HG03066 (cell line): ENCODE measurements around the gene LGALS1.

Experiments
- ATAC-seq: cut with Tn5 transposase; IDR thresholded peaks from one replicate; pipeline ENCODE4 v1.9.1; 2021; ENCODE audit warnings: low read depth; ENCODE audit not compliant: unreplicated experiment

LGALS1 gene

DNA sequence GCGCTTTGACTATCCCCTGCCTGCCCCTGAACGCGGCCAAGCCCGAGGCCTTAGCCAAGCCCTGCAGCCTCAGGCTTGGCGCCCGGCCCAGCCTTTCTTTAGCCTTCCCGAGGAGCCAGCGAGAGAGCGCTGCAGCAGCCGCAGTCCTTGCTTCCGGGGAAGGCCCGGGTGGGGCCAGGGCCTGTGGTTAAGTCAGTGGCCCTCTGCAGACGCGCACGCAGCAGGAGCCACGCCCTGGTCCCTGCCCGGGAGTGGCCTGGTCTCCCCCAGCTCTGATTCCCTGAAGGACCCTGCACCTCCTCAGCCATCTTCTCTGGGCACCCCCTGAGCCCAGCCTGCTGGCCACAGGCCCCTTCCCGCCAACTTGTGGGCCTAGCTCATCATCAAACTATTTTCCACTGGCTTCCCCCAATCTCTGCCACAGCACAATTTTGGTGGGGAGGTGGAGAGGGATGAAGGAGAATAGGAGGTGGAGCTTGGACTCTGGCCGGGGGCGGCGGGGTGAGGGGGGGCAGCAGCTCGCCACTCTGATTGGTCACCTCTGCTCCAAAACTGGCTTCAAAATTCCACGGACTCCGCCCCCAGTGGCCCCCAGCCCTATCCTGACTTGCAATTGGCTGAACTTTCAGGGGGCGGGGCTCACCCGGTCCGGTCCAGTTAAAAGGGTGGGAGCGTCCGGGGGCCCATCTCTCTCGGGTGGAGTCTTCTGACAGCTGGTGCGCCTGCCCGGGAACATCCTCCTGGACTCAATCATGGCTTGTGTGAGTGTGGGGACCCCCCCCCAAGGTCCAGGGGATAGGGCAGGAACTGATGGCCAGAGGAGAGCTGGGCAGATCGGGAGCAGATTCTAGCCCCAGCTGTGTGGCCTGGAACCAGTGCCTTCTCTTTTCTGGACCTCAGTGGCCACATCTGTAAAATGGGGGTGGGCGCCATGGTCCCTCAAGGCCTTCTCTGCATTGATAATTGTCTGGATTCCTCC is at the start of gene LGALS1:
TSS of gene LGALS1 (plus strand) at position 686 of the 979 bp plus-strand sequence. CDS start at position 753, 67 bp downstream.
- peak; percentile 40 for ATAC-seq

DNA sequence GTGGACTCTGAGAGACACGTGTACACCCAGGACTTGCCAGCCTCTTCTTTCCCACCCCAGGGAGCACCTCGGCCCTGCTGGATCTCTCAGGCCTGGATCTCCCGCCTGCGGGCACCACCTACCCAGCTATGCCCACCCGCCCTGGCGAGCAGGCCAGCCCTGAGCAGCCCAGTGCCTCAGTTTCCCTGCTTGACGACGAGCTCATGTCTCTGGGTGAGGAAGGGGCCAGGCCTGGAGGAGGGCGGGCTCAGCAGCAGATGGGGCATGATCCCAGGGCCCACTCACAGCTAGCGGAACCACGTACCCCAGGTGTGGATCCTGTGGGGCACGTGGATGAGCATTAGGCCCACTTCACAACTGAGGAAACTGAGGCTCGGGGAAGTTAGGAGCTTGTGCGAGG is 49.7 kb upstream of the LGALS1 start:
- ATAC-seq: no peak

DNA sequence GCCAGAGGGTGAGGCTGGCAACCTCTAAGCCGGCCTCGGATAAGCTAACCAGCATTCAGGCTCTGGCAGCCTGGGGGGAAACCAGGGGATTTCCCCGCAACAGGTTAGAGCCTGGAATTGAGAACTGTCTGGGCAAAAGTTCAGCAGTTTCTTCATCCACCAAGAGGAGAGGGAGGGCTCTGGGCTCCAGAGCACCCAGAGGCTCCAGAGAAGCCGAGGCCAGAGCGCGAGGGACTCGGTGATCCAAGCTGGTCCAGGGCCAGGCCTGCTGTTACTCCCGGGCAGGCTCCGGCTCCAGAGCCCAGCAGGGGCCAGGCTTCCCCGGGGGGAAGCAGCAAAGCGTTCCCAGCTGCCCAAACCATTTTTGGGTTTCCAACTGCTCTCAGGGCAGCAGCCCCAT is 49.3 kb upstream of the LGALS1 start:
- ATAC-seq: no peak

DNA sequence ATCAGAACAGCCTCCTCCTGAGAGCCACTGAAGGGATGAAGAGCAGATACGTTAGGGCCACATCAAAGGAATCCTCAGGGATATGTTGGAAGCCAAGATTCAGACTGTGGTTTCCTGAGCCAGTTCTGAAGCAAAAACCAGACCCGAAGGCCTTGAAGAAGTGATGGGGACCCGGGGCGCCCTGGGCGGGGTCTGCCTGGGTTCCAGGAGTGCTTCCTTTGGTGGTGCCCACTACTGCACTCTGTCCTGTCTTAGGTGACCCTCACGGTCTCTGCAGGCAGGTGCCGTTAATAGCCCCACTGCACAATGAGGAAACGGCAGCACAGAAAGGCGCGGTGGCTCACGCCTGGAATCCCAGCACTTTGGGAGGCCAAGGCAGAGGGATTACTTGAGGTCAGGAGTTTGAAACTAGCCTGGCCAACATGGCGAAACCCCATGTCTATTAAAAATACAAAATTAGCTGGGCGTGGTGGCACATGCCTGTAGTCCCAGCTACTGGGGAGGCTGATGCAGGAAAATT is 48.8 kb upstream of the LGALS1 start:
- ATAC-seq: no peak

DNA sequence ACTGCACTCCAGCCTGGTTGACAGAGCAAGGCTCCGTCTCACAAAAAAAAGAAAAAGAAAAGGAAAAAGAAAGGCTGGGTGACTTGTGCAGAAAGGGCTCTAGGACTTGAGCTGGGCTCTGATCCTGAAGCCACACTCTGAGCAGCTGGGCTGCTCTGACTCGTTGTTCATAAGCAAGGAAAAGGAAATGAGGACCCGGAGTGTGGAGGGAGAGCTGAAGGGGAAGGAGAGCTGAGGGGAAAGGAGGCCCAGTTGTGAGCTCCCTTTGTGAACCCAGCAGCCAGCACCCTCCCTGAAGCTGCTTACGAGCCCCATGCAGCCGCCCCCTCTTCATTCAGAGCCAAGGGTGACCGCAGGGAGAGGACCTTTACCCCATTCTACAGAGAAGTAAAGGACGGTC is 48.3 kb upstream of the LGALS1 start:
- ATAC-seq: no peak

DNA sequence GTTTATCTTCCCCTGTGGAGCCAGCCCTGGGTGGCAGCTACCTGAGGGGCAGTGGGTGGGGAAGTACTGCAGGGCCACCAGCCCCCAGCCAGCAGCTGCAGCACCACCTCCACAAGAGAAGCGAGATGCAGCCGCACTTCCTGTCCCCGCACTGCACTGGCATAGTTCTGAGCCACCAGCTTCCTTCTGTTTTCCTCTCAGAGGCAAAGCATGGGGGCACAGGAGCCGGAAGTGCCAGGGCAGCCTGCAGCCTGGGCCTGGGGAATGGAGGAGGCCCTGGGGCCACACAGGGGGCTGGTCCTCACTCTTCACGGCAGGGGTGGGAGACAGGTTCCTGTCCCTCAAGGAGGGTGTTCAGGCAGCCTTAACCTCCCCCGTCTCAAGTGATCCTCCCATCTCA is 47.9 kb upstream of the LGALS1 start:
- ATAC-seq: no peak

DNA sequence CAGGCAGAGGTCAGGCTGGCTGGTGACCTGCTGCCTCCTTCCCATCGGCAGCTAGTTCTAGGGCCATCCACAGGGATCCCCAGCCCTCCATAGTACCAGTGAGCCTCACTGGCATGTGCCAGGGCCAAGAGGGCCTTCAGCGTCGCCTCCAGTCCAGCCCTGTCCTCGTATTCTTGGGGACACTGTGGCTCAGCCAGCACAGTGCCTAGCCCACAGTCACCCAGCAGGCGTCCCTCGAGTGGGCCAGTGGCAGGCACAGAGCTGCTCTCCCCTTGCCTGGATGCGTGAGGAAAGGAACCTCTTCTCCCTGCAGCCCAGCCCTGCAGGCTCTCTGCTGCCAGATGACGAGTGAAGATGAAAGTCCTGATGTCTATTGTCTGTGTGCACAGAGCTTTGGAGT is 46.6 kb upstream of the LGALS1 start:
- ATAC-seq: no peak

DNA sequence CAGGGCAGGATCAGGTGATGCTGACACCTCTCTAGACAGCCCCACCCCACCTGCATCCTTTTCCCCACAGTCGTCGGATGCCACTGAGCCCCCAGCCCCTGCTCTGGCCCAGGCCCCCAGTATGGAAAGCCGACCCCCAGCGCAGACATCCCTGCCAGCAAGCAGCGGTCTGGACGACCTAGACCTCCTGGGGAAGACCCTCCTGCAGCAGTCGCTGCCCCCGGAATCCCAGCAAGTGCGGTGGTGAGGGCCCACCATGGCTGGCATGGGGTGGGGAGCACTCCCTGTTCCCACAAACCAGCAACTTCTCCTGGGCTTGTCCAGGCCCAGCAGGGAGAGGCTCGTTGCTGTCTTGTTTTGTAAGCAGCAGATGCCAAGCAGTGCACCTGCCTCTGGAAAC is 45.5 kb upstream of the LGALS1 start:
- no peak for ATAC-seq

DNA sequence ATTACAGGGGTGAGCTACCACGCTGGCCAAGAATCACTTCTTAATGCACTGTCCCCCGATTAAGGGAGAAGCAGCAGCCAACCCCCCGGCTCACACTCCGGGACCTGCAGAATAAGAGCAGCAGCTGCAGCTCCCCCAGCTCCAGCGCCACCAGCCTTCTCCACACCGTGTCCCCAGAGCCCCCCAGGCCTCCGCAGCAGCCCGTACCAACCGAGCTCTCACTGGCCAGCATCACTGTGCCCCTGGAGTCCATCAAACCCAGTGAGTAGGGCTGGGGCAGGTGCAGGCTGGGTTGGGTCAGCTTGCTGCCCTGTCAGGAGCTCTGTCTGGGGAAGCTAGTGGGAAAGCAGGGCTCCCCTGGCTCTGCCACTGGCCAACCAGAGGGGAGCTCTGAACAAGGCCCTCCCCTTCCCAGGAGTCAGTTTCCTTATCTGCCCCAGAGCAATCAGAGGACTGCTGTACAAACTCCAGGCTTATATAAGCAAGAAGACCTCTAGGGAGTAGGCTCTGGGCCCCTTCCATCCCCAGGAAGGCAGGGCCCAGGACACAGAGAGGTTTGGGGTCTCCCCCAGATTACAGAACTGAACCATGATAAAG is 44.5 kb upstream of the LGALS1 start:
- no peak for ATAC-seq

DNA sequence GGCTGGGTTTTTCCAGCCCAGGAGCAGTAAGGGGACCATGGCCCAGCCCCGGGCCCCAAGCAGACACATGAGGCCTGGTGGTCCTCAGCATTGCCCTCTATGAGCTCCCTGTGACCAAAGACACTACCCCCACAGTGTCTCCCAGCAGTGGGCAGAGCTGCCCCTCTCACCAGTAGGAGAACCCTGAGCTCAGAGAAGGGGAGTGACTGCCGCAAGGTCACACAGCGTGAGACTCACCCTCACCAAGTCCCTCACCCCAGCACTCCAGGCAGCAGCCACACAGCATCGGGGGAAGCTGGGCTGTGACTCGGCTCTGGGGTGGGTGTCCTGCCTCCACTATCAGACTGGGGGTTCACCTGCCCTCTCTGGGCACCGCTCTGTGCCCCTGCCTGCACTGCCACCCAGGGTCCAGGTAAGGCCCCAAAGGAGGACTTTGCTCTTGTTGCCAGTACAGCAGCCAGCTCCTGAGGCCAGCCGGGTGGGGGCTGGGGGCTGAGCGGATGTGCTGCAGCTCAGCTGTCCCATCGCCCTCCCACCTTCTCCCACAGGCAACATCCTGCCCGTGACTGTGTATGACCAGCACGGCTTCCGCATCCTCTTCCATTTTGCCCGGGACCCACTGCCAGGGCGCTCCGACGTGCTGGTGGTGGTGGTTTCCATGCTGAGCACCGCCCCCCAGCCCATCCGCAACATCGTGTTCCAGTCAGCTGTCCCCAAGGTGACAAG is 43.8 kb upstream of the LGALS1 start:
- no peak for ATAC-seq

DNA sequence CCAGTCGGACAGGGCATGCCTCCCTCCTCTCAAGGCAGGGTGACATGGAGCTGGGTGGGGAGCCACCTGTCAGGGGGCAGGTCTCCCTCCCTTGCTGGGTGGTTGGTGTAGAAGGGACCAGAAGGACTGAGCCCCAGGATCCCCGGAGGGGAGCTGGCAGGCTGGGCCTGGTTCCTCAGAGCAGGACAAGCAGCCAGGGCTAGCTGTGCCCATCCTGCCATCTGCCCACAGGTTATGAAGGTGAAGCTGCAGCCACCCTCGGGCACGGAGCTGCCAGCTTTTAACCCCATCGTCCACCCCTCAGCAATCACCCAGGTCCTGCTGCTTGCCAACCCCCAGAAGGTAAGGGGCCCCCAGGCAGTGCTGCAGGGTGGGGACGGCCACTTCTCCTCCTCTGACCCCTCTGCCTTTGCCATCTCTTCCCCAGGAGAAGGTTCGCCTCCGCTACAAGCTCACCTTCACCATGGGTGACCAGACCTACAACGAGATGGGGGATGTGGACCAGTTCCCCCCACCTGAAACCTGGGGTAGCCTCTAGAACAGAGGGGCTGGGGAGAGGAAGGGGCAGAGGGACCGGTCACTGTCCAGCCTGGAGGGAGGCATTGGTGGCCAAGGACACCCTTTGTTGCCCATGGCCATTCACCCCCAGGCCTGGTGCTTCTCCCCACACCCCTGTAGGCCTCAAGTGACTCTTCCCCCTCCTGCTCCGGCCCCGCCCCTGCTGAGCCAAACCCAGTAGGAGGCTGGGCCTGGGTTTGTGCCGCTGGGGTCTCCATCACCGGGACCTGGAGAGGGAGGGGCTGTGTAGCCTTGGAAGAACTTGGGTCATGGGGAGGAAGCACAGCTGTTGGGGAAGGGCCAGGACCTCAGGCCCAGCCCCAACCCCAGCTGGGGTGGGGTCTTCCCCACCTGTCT is 43.0 kb upstream of the LGALS1 start:
- ATAC-seq: peak; percentile 3

DNA sequence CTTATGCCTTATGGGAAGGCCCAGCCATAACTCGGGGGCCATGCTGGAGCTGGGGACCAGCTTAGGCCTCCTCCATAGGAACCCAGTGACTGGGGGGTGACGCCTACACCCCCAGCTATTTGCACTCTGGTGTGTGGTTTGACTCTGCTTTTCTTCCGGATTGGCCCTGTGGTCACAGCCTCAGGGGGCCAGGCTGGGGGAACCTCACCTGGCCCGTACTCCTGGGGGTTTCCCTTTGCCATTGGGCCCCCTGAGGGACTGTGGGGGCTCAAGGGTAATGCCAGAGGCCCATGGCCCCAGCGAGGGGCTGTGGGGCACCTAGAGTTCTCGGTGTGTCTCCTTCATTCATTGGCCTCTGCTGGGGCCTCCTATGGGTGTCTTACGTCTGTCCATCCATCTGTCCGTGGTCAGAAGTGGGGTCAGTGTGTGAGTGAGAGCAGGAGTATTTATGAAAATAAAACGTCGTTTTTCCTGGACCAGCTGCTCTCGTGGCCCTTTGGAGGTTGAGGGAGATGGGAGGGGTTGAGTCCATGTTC is 42.3 kb upstream of the LGALS1 start:
- peak; percentile 50 for ATAC-seq

DNA sequence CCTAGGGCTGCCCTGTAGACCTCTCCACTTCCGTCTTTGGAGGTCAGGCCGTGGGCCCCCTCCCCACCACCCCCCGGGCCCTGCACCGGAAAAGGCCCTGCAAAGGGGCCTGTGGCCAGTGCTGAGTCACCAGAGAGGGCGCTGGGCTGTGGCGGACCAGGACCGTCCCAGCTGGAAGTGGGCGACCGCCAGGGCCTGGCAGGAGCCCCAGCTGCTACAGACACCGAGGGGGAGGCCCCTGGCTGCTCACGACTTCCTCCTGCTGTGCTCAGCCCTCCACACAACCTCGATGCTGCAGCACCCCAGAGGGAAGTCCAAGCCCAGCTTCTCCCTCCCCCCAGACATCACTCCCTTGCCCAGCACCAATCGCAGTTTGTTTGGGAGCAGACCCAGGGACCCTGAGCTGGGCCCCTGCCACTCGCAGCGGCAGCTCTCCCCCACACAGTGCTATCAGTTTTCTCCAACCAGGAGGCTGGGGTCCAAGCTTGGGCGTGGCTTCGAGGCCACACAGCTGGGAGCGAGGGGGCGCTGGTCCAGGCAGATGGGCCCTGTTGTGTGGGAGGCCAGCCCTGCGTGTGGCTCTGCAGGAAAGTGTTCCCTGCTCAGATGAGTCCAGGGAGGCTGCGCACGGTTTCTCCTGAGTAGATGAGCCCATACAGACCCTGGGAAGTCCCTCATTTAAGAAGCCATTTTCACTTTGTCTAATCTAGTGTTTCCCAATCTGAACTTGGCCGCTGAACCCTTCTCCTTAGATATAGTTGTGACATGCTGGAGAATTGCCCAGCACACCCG is 41.6 kb upstream of the LGALS1 start:
- peak; percentile 51 for ATAC-seq

DNA sequence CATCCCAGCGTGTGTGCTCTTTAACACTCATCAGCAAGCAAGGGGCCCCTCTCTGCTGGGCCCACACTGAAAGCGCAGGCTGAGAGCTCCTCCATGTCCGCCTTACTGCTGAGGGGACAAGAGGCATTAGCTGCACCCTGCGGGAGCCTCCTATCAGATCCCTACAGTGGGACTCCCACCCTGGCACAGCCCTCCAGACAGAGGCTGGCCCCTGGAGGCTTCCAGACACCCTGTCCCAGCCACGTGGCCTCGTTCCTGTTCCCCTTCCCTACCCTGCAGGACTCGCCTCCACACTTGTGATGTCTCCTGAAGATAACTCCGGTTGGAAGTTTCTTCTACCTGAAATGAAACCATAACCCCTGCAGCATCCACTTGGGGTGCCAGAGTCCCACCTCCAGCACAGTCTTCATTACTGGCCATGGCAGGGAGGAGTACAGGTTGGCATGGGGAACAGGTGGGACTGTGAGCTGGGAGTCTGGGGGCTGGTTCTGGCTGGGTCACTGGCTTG is 41.0 kb upstream of the LGALS1 start:
- no peak for ATAC-seq

DNA sequence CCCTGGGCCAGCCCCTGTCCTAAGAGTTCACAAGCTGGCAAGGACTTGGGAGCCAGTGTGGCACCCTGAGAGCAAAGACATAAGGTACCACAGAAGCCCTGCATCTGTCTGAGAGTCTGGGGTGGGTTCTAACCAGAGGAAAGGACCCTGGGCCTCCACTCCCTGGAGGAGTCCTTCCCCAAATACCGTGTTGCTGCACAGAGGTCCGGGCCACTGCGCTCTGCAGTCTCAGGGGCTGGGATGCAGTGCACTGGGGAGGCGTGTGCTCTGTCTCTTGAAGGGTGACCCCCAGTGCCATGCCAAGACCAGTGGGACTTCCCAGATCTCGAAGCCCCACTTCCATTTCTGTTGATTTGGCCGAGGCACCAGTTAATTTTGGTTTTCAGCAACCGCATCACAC is 40.3 kb upstream of the LGALS1 start:
- no peak for ATAC-seq

DNA sequence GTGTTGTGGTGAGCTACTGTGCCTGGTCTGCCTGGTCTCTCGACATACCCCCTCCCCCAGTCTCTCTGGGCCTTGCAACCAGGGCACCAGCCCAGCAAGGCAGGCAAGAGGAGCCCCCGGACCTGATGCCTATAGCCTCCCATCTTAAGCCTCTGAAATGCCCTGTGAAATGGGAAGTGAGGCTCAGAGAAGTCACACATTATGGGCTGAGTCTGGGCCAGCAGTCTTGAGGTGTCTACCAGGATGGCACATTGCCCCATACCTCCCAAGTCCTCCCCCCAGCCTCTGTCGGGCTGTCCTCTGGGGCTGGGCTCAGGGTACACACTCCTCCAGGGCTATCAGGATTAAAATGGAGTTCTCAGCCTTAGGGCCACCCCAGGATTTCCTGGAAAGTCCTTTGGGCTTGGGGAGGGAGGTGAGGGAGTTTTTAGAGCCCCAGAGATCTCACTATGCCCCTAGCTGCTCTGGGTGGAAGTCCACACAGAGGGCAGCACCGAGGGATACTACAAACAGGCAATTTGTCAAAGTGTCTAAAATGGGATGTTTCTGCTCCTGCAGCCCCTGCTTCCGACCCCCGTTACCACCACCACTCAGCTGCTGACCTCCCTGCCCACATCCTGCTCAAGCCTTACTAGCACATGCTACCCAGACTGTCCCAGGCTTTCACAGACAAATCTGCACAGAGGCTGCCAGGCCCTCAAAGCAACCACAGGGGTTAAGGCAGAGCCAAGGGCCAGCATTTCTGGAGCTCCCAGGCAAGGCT is 39.1 kb upstream of the LGALS1 start:
- ATAC-seq: no peak

DNA sequence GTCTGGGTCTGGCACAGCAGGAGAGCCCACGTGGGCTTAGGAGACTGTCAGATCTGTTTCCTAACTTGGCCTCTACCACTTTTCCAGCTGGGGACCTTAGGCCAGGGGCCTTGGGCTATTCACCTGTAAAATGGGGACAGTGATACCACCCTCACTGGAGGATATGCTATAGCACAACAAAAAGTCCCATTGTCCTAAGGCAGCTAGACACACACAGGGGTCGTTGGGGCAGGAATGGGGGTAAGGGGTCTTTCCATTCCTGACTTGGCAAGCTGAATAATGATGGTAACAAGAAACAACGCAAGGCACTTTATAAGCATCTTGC is 38.5 kb upstream of the LGALS1 start:
- no peak for ATAC-seq

DNA sequence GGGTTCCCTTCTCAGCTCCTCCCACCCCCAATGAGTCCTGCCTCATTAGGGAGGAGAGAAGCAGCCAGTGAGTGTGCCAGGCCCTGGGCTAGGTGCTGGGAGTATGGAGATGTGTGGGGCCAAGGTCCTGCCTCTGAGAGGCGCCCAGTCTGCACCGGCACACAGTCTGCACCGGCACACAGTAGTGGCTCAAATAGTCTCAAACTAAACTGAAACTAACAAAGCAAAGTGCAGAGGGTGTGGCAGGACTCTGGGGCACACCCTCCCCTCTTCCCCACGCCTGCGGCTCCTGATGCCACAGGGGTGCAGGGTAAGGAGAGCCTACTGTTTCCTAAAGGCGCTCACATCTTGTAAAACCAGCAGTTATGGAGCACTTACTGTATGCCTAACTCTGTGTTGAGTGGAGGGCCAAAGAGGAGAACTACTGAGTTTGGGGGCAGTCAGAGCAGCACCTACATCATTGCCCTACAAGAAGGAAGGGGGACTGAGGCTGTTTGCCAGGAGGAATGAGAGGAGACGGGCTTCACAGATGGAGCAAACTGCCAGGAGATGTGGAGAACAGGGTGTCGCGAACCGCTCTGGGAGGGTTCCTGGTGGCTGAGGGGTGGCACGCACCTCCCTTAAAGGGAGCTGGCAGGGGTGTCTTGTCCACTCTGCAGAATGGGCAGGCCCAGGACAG is 36.9 kb upstream of the LGALS1 start:
- no peak for ATAC-seq
